Left lung (tissue), 10 donors: ENCODE measurements around the gene TMEM205. TPM values are rescaled to one million over a fixed set of nuclear protein-coding genes. Genes with fewer than 3 reads are reported as not detected.

Source experiments
- ATAC-seq: fragments of 200-7000 bp; cut with Tn5 transposase; one replicate; pipeline ENCODE4 v1.9.1; 2020; ENCODE audit warnings: moderate library complexity
- DNase-seq, 4 donors: peaks; one replicate each; pipeline ENCODE4 v3.0.0-alpha.2; 2013 to 2020
- H3K27ac ChIP-seq, 2 donors: fragments of 200-600 bp; sonication (generic) in 1 of 2; one replicate each; pipeline versions ENCODE4 v1.5.0 to v1.8.0; 2020 to 2021
- H3K27me3 ChIP-seq, 2 donors: fragments of 200-600 bp; sonication (generic) in 1 of 2; one replicate each; pipeline versions ENCODE4 v1.5.0 to v1.8.0; 2020 to 2021
- H3K36me3 ChIP-seq, 2 donors: fragments of 200-600 bp; sonication (generic) in 1 of 2; one replicate each; pipeline versions ENCODE4 v1.5.0 to v1.8.0; 2020 to 2021
- H3K4me1 ChIP-seq, 2 donors: fragments of 200-600 bp; one replicate each; pipeline ENCODE4 v1.8.0; 2021
- H3K4me3 ChIP-seq, 2 donors: fragments of 200-600 bp; sonication (generic) in 1 of 2; one replicate each; pipeline versions ENCODE4 v1.5.0 to v1.8.0; 2020 to 2021; ENCODE audit warnings: mild to moderate bottlenecking in 1 of 2
- H3K9me3 ChIP-seq, 2 donors: fragments of 200-600 bp; sonication (generic) in 1 of 2; one replicate each; pipeline versions ENCODE4 v1.5.0 to v1.8.0; 2020 to 2021
- CTCF ChIP-seq, 2 donors: fragments of 200-600 bp; sonication (generic) in 1 of 2; IDR thresholded peaks; one replicate each; pipeline versions ENCODE4 v1.5.0 to v1.8.0; 2021; ENCODE audit warnings: antibody characterized with exemption in 2 of 2
- intact Hi-C, 2 donors: fragments of 100-400 bp; cut with DNase I; formaldehyde crosslinking; loops; one replicate each; pipeline versions ENCODE4 v1.11.2 to v1.14.2; 2022
- polyA plus RNA-seq, 6 donors: library from polyadenylated mRNA; unstranded; fragments of 120-200 nt; gene quantifications; one replicate each; pipeline ENCODE4 v1.2.1, GENCODE V29; 2013; ENCODE audit not compliant: insufficient read length in 6 of 6
- total RNA-seq, 2 donors: library from RNA; stranded (reverse); fragmentation: NEBNext Ultra II Directional; extraction: Animal tissue kit (Norgen Biotek cat#: 25700); gene quantifications; one replicate each; pipeline ENCODE4 v1.2.1, GENCODE V29; 2021
- donor health status: DM: no; HTN: yes; CAD: no.
- donor health status: DM: no; HTN: no; CAD: no.

TMEM205 gene
- total and polyA plus RNA-seq, 8 donors, result 71.4 to 88.0 (median 79.0) TPM

GRCh38 chr19:11299946-11300810 is 45.9 kb downstream of the TMEM205 start:
- no peaks in the 10 kb centered on the region for H3K9me3 ChIP-seq
- H3K27me3 ChIP-seq, result no peaks in the 10 kb centered on the region
- H3K36me3 ChIP-seq, result no peaks in the 10 kb centered on the region
- H3K27ac ChIP-seq, result no peak overlapping the region
- ATAC-seq (peak; percentile 26), DNase-seq (peak in 1 of 4 donors; percentile 6)
- no peak overlapping the region for H3K4me3 ChIP-seq
- intact Hi-C loops, result loop anchor here in 1 of 2 donors (10.0 kb wide), 2 partner anchors 145 to 285 kb away; no protein-coding TSS in a partner anchor
- TF ChIP-seq CTCF (IDR thresholded peaks at IDR 0.05), result no peak
- peaks cover 0 to 22% of the 10 kb centered on the region in 2 donors for H3K4me1 ChIP-seq

GRCh38 chr19:11296264-11296663 is 49.8 kb downstream of the TMEM205 start:
- no peak for TF ChIP-seq CTCF (IDR thresholded peaks at IDR 0.05)
- Histone ChIP-seq H3K36me3 (no peaks in the 10 kb centered on the region), H3K9me3 (no peaks in the 10 kb centered on the region), H3K4me1 (peaks cover 0 to 51% of the 10 kb centered on the region in 2 donors), H3K27ac (peak overlapping the region in 1 of 2 donors; percentile 73), H3K4me3 (no peak overlapping the region), H3K27me3 (no peaks in the 10 kb centered on the region)
- intact Hi-C loops, result loop anchor here in 1 of 2 donors (10.0 kb wide), 2 partner anchors 149 to 289 kb away; no protein-coding TSS in a partner anchor
- ATAC-seq (no peak), DNase-seq (peak in 2 of 4 donors; percentile 5 to 41)

GRCh38 chr19:11295665-11296245 is 50.3 kb downstream of the TMEM205 start, which contains the start of gene TSPAN16:
Gene TSPAN16, plus strand, starts transcription at chr19:11296160. Its CDS starts 138 bp downstream, at chr19:11296298.
- H3K36me3 ChIP-seq, result no peaks in the 10 kb centered on the region

GRCh38 chr19:11295180-11295579 is 50.9 kb downstream of the TMEM205 start:
- TF ChIP-seq CTCF (IDR thresholded peaks at IDR 0.05), result no peak
- Histone ChIP-seq H3K27me3 (no peaks in the 10 kb centered on the region), H3K9me3 (no peaks in the 10 kb centered on the region), H3K36me3 (no peaks in the 10 kb centered on the region), H3K4me1 (peaks cover 0 to 51% of the 10 kb centered on the region in 2 donors), H3K27ac (no peak overlapping the region), H3K4me3 (no peak overlapping the region)
- ATAC-seq (no peak), DNase-seq (peak in 1 of 4 donors; percentile 4)
- intact Hi-C loops, result loop anchor here in 1 of 2 donors (10.0 kb wide), 2 partner anchors 150 to 290 kb away; no protein-coding TSS in a partner anchor

More at GRCh38 chr19:11295665-11296245, 50.3 kb downstream of the TMEM205 start, which contains the start of gene TSPAN16:
- H3K9me3 ChIP-seq, result no peaks in the 10 kb centered on the region
- H3K27ac ChIP-seq, result peak within 1 kb of the TSS in 1 of 2 donors; percentile 73
- no peak within 1 kb of the TSS for H3K4me3 ChIP-seq
- H3K4me1 ChIP-seq, result peaks cover 0 to 51% of the 10 kb centered on the region in 2 donors
- intact Hi-C loops, result loop anchor here in 1 of 2 donors (10.0 kb wide), 2 partner anchors 149 to 289 kb away; no protein-coding TSS in a partner anchor
- ATAC-seq, result no peak
- H3K27me3 ChIP-seq, result no peaks in the 10 kb centered on the region
- peak in 1 of 4 donors; percentile 52 for DNase-seq
- no peak for TF ChIP-seq CTCF (IDR thresholded peaks at IDR 0.05)
